SKM-1 (cell line): Measurements from ENCODE around the gene ELFN1.

Experiments used
- DNase-seq: peaks from one replicate; lab custom pipeline; 2025; ENCODE audit not compliant: unreplicated experiment; lab: John Stamatoyannopoulos, UW

ELFN1 gene

GRCh38 chr7:1663223-1663622 is 6.9 kb upstream of the ELFN1 start:
- no peak for DNase-seq

- no peak for DNase-seq
These were observed 6.0 kb upstream of the ELFN1 start for GRCh38 chr7:1663857-1664651.

- DNase-seq: no peak
These were observed 5.1 kb upstream of the ELFN1 start for GRCh38 chr7:1664711-1665548.

GRCh38 chr7:1665549-1666316 is 4.3 kb upstream of the ELFN1 start:
- no peak for DNase-seq

- DNase-seq: no peak
These were observed 3.7 kb upstream of the ELFN1 start for GRCh38 chr7:1666317-1666822.

- DNase-seq: no peak
These were observed 3.1 kb upstream of the ELFN1 start for GRCh38 chr7:1666823-1667565.

- no peak for DNase-seq
These were observed 2.3 kb upstream of the ELFN1 start for GRCh38 chr7:1667566-1668395.

GRCh38 chr7:1668396-1669063 is 1.5 kb upstream of the ELFN1 start:
- DNase-seq: no peak

- no peak for DNase-seq
These were observed 769 bp upstream of the ELFN1 start for GRCh38 chr7:1669064-1669951.

- DNase-seq: no peak
These were observed 967 bp downstream of the ELFN1 start for GRCh38 chr7:1670894-1671593.

- no peak for DNase-seq
These were observed 1.7 kb downstream of the ELFN1 start for GRCh38 chr7:1671594-1672451.

GRCh38 chr7:1672851-1673486 is 2.9 kb downstream of the ELFN1 start:
- DNase-seq: no peak

GRCh38 chr7:1673581-1674118 is 3.6 kb downstream of the ELFN1 start:
- DNase-seq: no peak

- no peak for DNase-seq
These were observed 4.3 kb downstream of the ELFN1 start for GRCh38 chr7:1674161-1675035.
